Calu3 (cell line): ENCODE results near the gene FERMT2. TPM values are rescaled to one million over a fixed set of nuclear protein-coding genes. Genes with fewer than 3 reads are reported as not detected.

Experiments
- BruUV-seq: library from RNA; stranded (reverse); fragments of 400-500 nt; replicated peaks from 2 replicates; lab custom pipeline; 2021; lab: Mats Ljungman, UMichigan
- CTCF ChIA-PET: fragments of 300-600 bp; sonication (Branson Sonifier 250); formaldehyde crosslinking; loops from one replicate; lab custom pipeline; 2022; ENCODE audit warnings: antibody characterized with exemption; lab: Charles Lee
- DNase-seq: peaks from one replicate; pipeline ENCODE4 v3.0.0; 2022
- H3K27ac Mint-ChIP-seq: one replicate; pipeline ENCODE4 v1.8.0; 2022; ENCODE audit warnings: mixed read lengths; ENCODE audit not compliant: unreplicated experiment
- H3K27me3 Mint-ChIP-seq: one replicate; pipeline ENCODE4 v1.8.0; 2022; ENCODE audit warnings: mixed read lengths; ENCODE audit not compliant: unreplicated experiment
- H3K36me3 Mint-ChIP-seq: one replicate; pipeline ENCODE4 v1.8.0; 2022; ENCODE audit warnings: mild to moderate bottlenecking, moderate library complexity, mixed read lengths; ENCODE audit not compliant: insufficient read depth, unreplicated experiment
- H3K4me1 Mint-ChIP-seq: one replicate; pipeline ENCODE4 v1.8.0; 2022; ENCODE audit warnings: mild to moderate bottlenecking, low read depth, mixed read lengths; ENCODE audit not compliant: unreplicated experiment
- H3K4me3 Mint-ChIP-seq: one replicate; pipeline ENCODE4 v1.8.0; 2022; ENCODE audit warnings: mild to moderate bottlenecking, low read depth, moderate library complexity, mixed read lengths; ENCODE audit not compliant: unreplicated experiment
- H3K9me3 Mint-ChIP-seq: one replicate; pipeline ENCODE4 v1.8.0; 2022; ENCODE audit warnings: low read depth, mixed read lengths; ENCODE audit not compliant: unreplicated experiment
- intact Hi-C: fragments of 100-400 bp; cut with micrococcal nuclease; formaldehyde crosslinking; loops from one replicate; pipeline ENCODE4 v1.10.0; 2022; ENCODE audit not compliant: unreplicated experiment
- total RNA-seq: library from RNA; stranded (reverse); gene quantifications from 2 replicates; pipeline ENCODE4 v1.2.3, GENCODE V29; 2022
- TF ChIP-seq, protein P1 (sequence below): fragments of 200-600 bp; IDR thresholded peaks from one replicate; pipeline ENCODE4 v1.8.0; 2022; ENCODE audit warnings: antibody characterized with exemption; ENCODE audit not compliant: unreplicated experiment

The FERMT2 gene
- total RNA-seq, 1 experiment from 2014 or later, result 21.0 TPM

DNA sequence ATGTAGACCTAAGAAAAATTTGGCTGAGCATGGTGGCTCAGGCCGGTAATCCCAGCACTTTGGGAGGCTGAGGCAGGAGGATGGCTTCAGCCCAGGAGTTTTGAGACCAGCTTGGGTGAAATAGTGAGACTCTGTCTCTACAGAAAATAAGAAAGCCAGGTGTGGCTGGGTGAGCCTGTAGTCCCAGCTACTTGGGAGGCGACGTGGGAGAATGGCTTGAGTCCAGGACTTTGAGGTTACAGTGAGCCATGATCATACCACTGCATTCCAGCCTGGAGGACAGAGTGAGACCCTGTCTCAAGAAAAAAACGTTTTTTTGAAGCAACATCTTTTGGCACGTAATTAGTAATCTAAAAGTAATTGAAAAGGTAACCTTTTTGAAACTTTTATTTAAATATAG is 70.9 kb downstream of the FERMT2 start:
- CTCF ChIA-PET, result no interaction called here
- intact Hi-C loops, result no loop called here
- BruUV-seq, result no TSS peak
- H3K27me3 Mint-ChIP-seq, result no peaks in the 10 kb centered on the region
- H3K9me3 Mint-ChIP-seq, result no peaks in the 10 kb centered on the region
- no peak for DNase-seq
- TF ChIP-seq, protein P1, sequence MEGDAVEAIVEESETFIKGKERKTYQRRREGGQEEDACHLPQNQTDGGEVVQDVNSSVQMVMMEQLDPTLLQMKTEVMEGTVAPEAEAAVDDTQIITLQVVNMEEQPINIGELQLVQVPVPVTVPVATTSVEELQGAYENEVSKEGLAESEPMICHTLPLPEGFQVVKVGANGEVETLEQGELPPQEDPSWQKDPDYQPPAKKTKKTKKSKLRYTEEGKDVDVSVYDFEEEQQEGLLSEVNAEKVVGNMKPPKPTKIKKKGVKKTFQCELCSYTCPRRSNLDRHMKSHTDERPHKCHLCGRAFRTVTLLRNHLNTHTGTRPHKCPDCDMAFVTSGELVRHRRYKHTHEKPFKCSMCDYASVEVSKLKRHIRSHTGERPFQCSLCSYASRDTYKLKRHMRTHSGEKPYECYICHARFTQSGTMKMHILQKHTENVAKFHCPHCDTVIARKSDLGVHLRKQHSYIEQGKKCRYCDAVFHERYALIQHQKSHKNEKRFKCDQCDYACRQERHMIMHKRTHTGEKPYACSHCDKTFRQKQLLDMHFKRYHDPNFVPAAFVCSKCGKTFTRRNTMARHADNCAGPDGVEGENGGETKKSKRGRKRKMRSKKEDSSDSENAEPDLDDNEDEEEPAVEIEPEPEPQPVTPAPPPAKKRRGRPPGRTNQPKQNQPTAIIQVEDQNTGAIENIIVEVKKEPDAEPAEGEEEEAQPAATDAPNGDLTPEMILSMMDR, result no peak
- H3K4me1 Mint-ChIP-seq, result no peaks in the 10 kb centered on the region
- H3K27ac Mint-ChIP-seq, result no peak overlapping the region
- no peak overlapping the region for H3K4me3 Mint-ChIP-seq
- H3K36me3 Mint-ChIP-seq, result peaks cover 3% of the 10 kb centered on the region

DNA sequence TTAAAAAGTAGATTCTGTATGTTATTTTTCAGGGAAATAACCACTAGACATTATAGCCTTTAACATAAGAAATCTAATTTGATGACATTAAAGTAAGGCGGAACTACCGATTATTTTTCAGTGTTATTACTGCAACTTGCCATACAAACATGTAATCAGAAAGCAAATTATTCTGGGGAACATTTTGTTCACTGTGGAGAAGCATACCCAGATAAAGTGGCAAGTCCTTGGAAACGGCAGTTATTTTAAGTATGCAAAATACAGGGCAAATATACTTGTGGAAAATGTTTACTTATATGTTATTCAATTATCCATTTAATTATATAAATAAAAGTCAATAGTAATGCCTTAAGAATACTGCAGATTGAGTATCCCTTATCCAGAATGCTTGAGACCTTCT is 71.9 kb downstream of the FERMT2 start:
- CTCF ChIA-PET, result no interaction called here
- DNase-seq, result no peak
- H3K36me3 Mint-ChIP-seq, result no peaks in the 10 kb centered on the region
- no peaks in the 10 kb centered on the region for H3K9me3 Mint-ChIP-seq
- no peaks in the 10 kb centered on the region for H3K4me1 Mint-ChIP-seq
- H3K4me3 Mint-ChIP-seq, result no peak overlapping the region
- TF ChIP-seq, protein P1, result no peak
- intact Hi-C loops, result no loop called here
- no peaks in the 10 kb centered on the region for H3K27me3 Mint-ChIP-seq
- no TSS peak for BruUV-seq
- H3K27ac Mint-ChIP-seq, result no peak overlapping the region

DNA sequence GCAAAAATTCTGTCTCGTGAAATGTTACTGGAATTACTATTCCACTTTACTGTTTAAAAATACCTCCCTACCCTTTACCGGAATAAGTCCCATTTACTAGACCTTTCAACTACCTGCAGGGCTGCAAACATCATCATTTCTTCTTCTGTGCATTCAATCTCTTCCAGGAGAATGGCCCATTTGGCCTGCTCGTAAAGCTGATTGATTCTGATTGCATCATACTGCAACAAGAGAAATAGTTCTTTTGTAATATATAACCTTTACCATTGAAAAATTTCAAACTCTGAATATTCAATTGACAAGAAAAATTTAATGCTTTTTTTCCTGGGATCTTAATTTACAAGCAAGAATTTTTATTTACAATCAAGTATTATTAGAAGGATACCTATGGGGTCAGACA is 72.4 kb downstream of the FERMT2 start:
- H3K9me3 Mint-ChIP-seq, result no peaks in the 10 kb centered on the region
- DNase-seq, result no peak
- H3K36me3 Mint-ChIP-seq, result peaks cover under 1% of the 10 kb centered on the region
- H3K27ac Mint-ChIP-seq, result no peak overlapping the region
- no peaks in the 10 kb centered on the region for H3K27me3 Mint-ChIP-seq
- intact Hi-C loops, result no loop called here
- no TSS peak for BruUV-seq
- CTCF ChIA-PET, result no interaction called here
- TF ChIP-seq, protein P1, result no peak
- H3K4me3 Mint-ChIP-seq, result no peak overlapping the region
- no peaks in the 10 kb centered on the region for H3K4me1 Mint-ChIP-seq

DNA sequence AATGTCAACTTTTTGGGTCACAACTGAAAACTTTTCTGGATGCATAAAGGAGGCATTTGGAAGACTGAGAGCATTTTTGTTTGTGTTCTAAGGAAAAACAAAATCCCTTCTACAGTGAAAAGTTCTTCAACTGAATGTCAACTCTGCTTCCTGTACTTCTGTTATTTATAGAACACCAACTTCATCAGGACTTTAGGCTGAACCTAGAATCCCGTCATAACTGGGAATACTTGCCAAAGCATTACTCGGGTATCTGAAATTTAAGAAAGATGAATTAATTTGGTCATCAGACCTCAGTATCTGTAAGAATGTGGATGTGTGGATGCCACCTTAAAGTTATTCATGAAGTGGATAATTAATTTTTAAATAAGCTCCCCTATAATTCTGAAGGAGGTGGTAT is 73.2 kb downstream of the FERMT2 start:
- no peak overlapping the region for H3K27ac Mint-ChIP-seq
- H3K4me3 Mint-ChIP-seq, result no peak overlapping the region
- intact Hi-C loops, result no loop called here

More for the DNA sequence above, 73.2 kb downstream of the FERMT2 start:
- DNase-seq, result no peak
- TF ChIP-seq, protein P1, result no peak
- CTCF ChIA-PET, result no interaction called here
- Mint-ChIP-seq H3K36me3 (peaks cover 9% of the 10 kb centered on the region), H3K4me1 (no peaks in the 10 kb centered on the region), H3K9me3 (no peaks in the 10 kb centered on the region), H3K27me3 (no peaks in the 10 kb centered on the region)
- no TSS peak for BruUV-seq
